Measurements from ENCODE around the gene TBX4. TPM values are rescaled to one million over a fixed set of nuclear protein-coding genes. Genes with fewer than 3 reads are reported as not detected.

TBX4 gene
- total RNA-seq, 1 experiment from 2014 or later, result not detected

DNA sequence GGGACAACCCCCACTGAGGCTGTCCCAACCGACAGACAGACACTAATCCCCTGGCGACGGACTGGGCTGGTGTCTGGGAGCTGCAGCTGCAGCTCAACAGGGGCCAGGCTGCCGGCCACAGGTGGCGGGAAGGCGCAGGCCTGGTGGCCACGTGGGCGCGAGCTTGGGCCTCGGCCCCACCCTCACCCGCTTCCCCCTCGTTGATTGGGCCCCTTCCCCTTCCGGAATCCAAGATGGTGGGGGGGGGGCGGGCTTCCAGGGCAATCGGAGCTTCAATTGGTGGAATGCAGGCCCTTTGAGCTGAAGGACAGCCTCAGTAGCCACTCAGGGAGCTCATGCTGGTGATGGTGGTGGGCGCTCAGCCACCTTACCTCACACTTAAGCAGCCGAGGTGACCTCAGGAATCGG, 8.7 kb upstream of the TBX4 start:
- no peak overlapping the region for H2BK15ac ChIP-seq (ENCODE audit: low read depth, low read length)
- H3K9ac ChIP-seq (ENCODE audit: extremely low read depth, insufficient read length, low read length), result no peak overlapping the region
- H3K9me3 ChIP-seq (ENCODE audit: control insufficient read depth, low read depth, low read length), result no peaks in the 10 kb centered on the region
- peaks cover 3% of the 10 kb centered on the region; the same call in 1 of the 2 replicates for H3K27me3 ChIP-seq (ENCODE audit: insufficient read depth, low read length)
- no peak overlapping the region for H2BK12ac ChIP-seq (ENCODE audit: insufficient read length, low read depth, low read length)
- H3K9me3 Mint-ChIP-seq, result peaks cover 0 to 4% of the 10 kb centered on the region in 2 experiments; a peak in 3 of 5 replicates
- H3K23me2 ChIP-seq (ENCODE audit: insufficient read length, low read depth, low read length, poor library complexity, severe bottlenecking), result no peaks in the 10 kb centered on the region
- H3K36me3 Mint-ChIP-seq (ENCODE audit: insufficient read depth in 1 of 3, low read depth in 3 of 3), result no peaks in the 10 kb centered on the region; a peak in 1 of 7 replicates
- no peak overlapping the region for H4K91ac ChIP-seq (ENCODE audit: insufficient read length, low read depth, low read length)
- no peak overlapping the region for H3K27ac Mint-ChIP-seq
- no peak overlapping the region for H3K4me2 ChIP-seq (ENCODE audit: insufficient read depth, insufficient read length, low read length)
- peaks cover 26 to 33% of the 10 kb centered on the region in 2 experiments for H3K4me1 Mint-ChIP-seq
- H2BK20ac ChIP-seq (ENCODE audit: low read depth, low read length, poor library complexity, severe bottlenecking), result no peak overlapping the region
- no peak overlapping the region for H3K14ac ChIP-seq (ENCODE audit: insufficient read depth, low read length)
- no peak overlapping the region for H2AFZ ChIP-seq (ENCODE audit: low read length)
- no peak overlapping the region for H2BK5ac ChIP-seq (ENCODE audit: insufficient read length, low read length)
- H3K18ac ChIP-seq (ENCODE audit: insufficient read length, low read depth, low read length), result no peak overlapping the region
- no peaks in the 10 kb centered on the region for H3K4me1 ChIP-seq (ENCODE audit: insufficient read depth, low read length)
- no peak overlapping the region for H4K5ac ChIP-seq (ENCODE audit: insufficient read length, low read depth, low read length)
- H3K23ac ChIP-seq (ENCODE audit: insufficient read length, low read depth, low read length), result no peak overlapping the region
- H3K27me3 Mint-ChIP-seq (ENCODE audit: low read depth), result peaks cover 67% of the 10 kb centered on the region
- TF ChIP-seq, protein P1, sequence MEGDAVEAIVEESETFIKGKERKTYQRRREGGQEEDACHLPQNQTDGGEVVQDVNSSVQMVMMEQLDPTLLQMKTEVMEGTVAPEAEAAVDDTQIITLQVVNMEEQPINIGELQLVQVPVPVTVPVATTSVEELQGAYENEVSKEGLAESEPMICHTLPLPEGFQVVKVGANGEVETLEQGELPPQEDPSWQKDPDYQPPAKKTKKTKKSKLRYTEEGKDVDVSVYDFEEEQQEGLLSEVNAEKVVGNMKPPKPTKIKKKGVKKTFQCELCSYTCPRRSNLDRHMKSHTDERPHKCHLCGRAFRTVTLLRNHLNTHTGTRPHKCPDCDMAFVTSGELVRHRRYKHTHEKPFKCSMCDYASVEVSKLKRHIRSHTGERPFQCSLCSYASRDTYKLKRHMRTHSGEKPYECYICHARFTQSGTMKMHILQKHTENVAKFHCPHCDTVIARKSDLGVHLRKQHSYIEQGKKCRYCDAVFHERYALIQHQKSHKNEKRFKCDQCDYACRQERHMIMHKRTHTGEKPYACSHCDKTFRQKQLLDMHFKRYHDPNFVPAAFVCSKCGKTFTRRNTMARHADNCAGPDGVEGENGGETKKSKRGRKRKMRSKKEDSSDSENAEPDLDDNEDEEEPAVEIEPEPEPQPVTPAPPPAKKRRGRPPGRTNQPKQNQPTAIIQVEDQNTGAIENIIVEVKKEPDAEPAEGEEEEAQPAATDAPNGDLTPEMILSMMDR (conservative IDR thresholded peaks at IDR 0.05), result no peak
- DNase-seq, result peak; percentile 77
- H3K79me2 ChIP-seq (ENCODE audit: insufficient read depth, low read length), result no peaks in the 10 kb centered on the region
- no peak overlapping the region for H3K27ac ChIP-seq (ENCODE audit: insufficient read length, low read depth, low read length)
- no CpG with 5 or more reads among the region's 18 CpGs for WGBS (ENCODE audit: extremely low coverage, insufficient read length, low lambda C conversion rate)
- H2AK5ac ChIP-seq (ENCODE audit: insufficient read length, low read length), result no peak overlapping the region
- no peak overlapping the region for H3T11ph ChIP-seq (ENCODE audit: low read length)
- H2BK120ac ChIP-seq (ENCODE audit: low read depth, low read length, poor library complexity, severe bottlenecking), result no peak overlapping the region
- H4K8ac ChIP-seq (replicated peaks; ENCODE audit: insufficient read length, low read depth, low read length), result no peak overlapping the region
- H3K4me3 Mint-ChIP-seq, result no peak overlapping the region
- no peaks in the 10 kb centered on the region for H3K79me1 ChIP-seq (ENCODE audit: insufficient read depth, low read depth, low read length, poor library complexity, severe bottlenecking)
- no peak overlapping the region for H3K4ac ChIP-seq (ENCODE audit: low read depth, low read length)
- no peaks in the 10 kb centered on the region for H4K20me1 ChIP-seq (ENCODE audit: control insufficient read depth, insufficient read depth, insufficient read length)
- no peak overlapping the region for H3K56ac ChIP-seq (ENCODE audit: insufficient read length, low read depth, low read length)

Measured in H9 (cell line).